HCT116 (cell line): ENCODE data around the gene BSCL2. TPM values are rescaled to one million over a fixed set of nuclear protein-coding genes. Genes with fewer than 3 reads are reported as not detected.

Experiments
- ATAC-seq: fragments of 200-7000 bp; cut with Tn5 transposase; 2 replicates; pipeline ENCODE4 v1.9.1; 2020; ENCODE audit warnings: mild to moderate bottlenecking, moderate library complexity
- BruUV-seq: library from RNA; stranded (reverse); fragments of 400-500 nt; replicated peaks from 2 replicates; lab custom pipeline; 2021; lab: Mats Ljungman, UMichigan
- CTCF ChIA-PET: fragments of 300-600 bp; sonication (Branson Sonifier 250); formaldehyde crosslinking; loops from one replicate; lab custom pipeline; 2021; ENCODE audit warnings: antibody characterized with exemption; lab: Charles Lee
- POLR2A ChIA-PET: fragments of 300-600, 350-600 bp; sonication (Branson Sonifier 250); formaldehyde crosslinking; loops from one replicate; lab custom pipeline; 2021; ENCODE audit warnings: antibody characterized with exemption; lab: Charles Lee
- RAD21 ChIA-PET, 2 experiments: fragments of 300-600 bp; sonication (Branson Sonifier 250); formaldehyde crosslinking; loops; one replicate each; lab custom pipeline; 2023; ENCODE audit warnings: low total read pairs in 2 of 2; ENCODE audit not compliant: uncharacterized antibody in 2 of 2, unreplicated experiment in 2 of 2, low non-redundant PET in 1 of 2; lab: Charles Lee
- DNase-seq: peaks from one replicate; pipeline ENCODE4 v3.0.0-alpha.2; 2010; ENCODE audit warnings: low read depth, low spot score
- H2AFZ ChIP-seq: fragments of 200-600 bp; shearing (Covaris generic), sonication (generic); 2 replicates; pipeline ENCODE4 v1.6.1; 2017; ENCODE audit warnings: low read depth, mixed run types, mixed read lengths, antibody characterized with exemption, low read length; ENCODE audit not compliant: poor library complexity, severe bottlenecking
- H3K27ac ChIP-seq: 2 replicates; pipeline ENCODE4 v1.5.1; 2012; ENCODE audit warnings: low read depth, low read length
- H3K27me3 ChIP-seq: fragments of 200-600 bp; sonication (generic); 2 replicates; pipeline ENCODE4 v1.6.1; 2016; ENCODE audit warnings: mixed run types, low read length, mixed read lengths; ENCODE audit not compliant: insufficient read depth
- H3K36me3 ChIP-seq, 2 experiments: fragments of 200-500 bp in 1 of 2; fragments of 200-600 bp in 1 of 2; sonication (Bioruptor generic) in 1 of 2; sonication (generic) in 1 of 2; 2 replicates each; pipeline versions ENCODE4 v1.5.1 to v1.6.1; 2014 to 2016; ENCODE audit warnings: low read length in 2 of 2, inconsistent platforms in 1 of 2, mixed read lengths in 1 of 2, mixed run types in 1 of 2; ENCODE audit not compliant: insufficient read depth in 2 of 2, control insufficient read depth in 1 of 2
- H3K4me1 ChIP-seq, 2 experiments: fragments of 200-600 bp in 1 of 2; sonication (generic) in 1 of 2; 2 replicates each; pipeline versions ENCODE4 v1.5.1 to v1.6.1; 2012 to 2017; ENCODE audit warnings: low read length in 2 of 2, inconsistent platforms in 1 of 2, mild to moderate bottlenecking in 1 of 2, mixed read lengths in 1 of 2, mixed run types in 1 of 2, moderate library complexity in 1 of 2; ENCODE audit not compliant: insufficient read depth in 2 of 2, control insufficient read depth in 1 of 2
- H3K4me2 ChIP-seq: fragments of 200-600 bp; sonication (generic); 2 replicates; pipeline ENCODE4 v1.6.1; 2017; ENCODE audit warnings: mixed run types, low read length, mixed read lengths
- H3K4me3 ChIP-seq, 2 experiments: fragments of 200-600 bp in 1 of 2; sonication (generic) in 1 of 2; replicated peaks in 1 of 2; 2 replicates each; pipeline ENCODE4 v1.5.1; 2011 to 2016; ENCODE audit warnings: low read length in 2 of 2, control low read depth in 1 of 2, low read depth in 1 of 2, mild to moderate bottlenecking in 1 of 2, mixed read lengths in 1 of 2, mixed run types in 1 of 2
- H3K79me2 ChIP-seq: fragments of 200-600 bp; sonication (generic); 2 replicates; pipeline ENCODE4 v1.6.1; 2017; ENCODE audit warnings: mild to moderate bottlenecking, mixed run types, low read length, moderate library complexity, mixed read lengths; ENCODE audit not compliant: insufficient read depth
- H3K9ac ChIP-seq: fragments of 200-600 bp; sonication (generic); 2 replicates; pipeline ENCODE4 v1.6.1; 2016; ENCODE audit warnings: low read length, mixed read lengths
- H3K9me2 ChIP-seq: fragments of 200-600 bp; sonication (generic), shearing (Covaris generic); 2 replicates; pipeline ENCODE4 v1.6.1; 2017; ENCODE audit warnings: mixed run types, mild to moderate bottlenecking, moderate library complexity; ENCODE audit not compliant: insufficient read depth
- H3K9me3 ChIP-seq, 2 experiments: fragments of 200-500 bp in 1 of 2; fragments of 200-600 bp in 1 of 2; sonication (Bioruptor generic) in 1 of 2; sonication (generic) in 1 of 2; 2 replicates each; pipeline ENCODE4 v1.6.1; 2014 to 2017; ENCODE audit warnings: low read length in 2 of 2, mixed read lengths in 2 of 2, inconsistent platforms in 1 of 2, low read depth in 1 of 2, mild to moderate bottlenecking in 1 of 2, mixed run types in 1 of 2, moderate library complexity in 1 of 2; ENCODE audit not compliant: control insufficient read depth in 1 of 2, insufficient read depth in 1 of 2
- H4K20me1 ChIP-seq: fragments of 200-600 bp; sonication (generic), shearing (Covaris generic); 2 replicates; pipeline ENCODE4 v1.6.1; 2017; ENCODE audit warnings: mixed run types, mild to moderate bottlenecking, moderate library complexity; ENCODE audit not compliant: insufficient read depth
- CBX3 ChIP-seq: IDR thresholded peaks from 2 replicates; pipeline ENCODE4 v1.6.1; 2012; ENCODE audit warnings: low read depth
- CEBPB ChIP-seq: IDR thresholded peaks from 2 replicates; pipeline ENCODE4 v1.6.1; 2012; ENCODE audit warnings: low read depth
- EGR1 ChIP-seq: IDR thresholded peaks from 2 replicates; pipeline ENCODE4 v1.6.1; 2012; ENCODE audit warnings: low read depth
- ELF1 ChIP-seq: IDR thresholded peaks from 2 replicates; pipeline ENCODE4 v1.6.1; 2012; ENCODE audit warnings: low read depth, borderline replicate concordance
- EZH2 ChIP-seq: fragments of 200-600 bp; sonication (generic); IDR thresholded peaks from 2 replicates; pipeline ENCODE4 v1.6.1; 2017; ENCODE audit warnings: antibody characterized with exemption, mixed run types
- EZH2phosphoT487 ChIP-seq: fragments of 200-600 bp; IDR thresholded peaks from 2 replicates; pipeline ENCODE4 v1.6.1; 2018; ENCODE audit warnings: antibody characterized with exemption, borderline replicate concordance
- FOSL1 ChIP-seq: IDR thresholded peaks from 2 replicates; pipeline ENCODE4 v1.6.1; 2012; ENCODE audit warnings: low read depth
- JUND ChIP-seq: IDR thresholded peaks from 2 replicates; pipeline ENCODE4 v1.6.1; 2012
- POLR2A ChIP-seq: IDR thresholded peaks from 2 replicates; pipeline ENCODE4 v1.7.0; 2011; ENCODE audit warnings: borderline replicate concordance; ENCODE audit not compliant: insufficient read depth, insufficient read length; ENCODE audit errors: extremely low read depth
- POLR2AphosphoS5 ChIP-seq: IDR thresholded peaks from 2 replicates; pipeline ENCODE4 v1.6.1; 2011; ENCODE audit warnings: mild to moderate bottlenecking, low read depth, low read length, moderate library complexity
- SP1 ChIP-seq: IDR thresholded peaks from 2 replicates; pipeline ENCODE4 v1.6.1; 2012; ENCODE audit warnings: low read depth
- SRF ChIP-seq: IDR thresholded peaks from 2 replicates; pipeline ENCODE4 v1.6.1; 2012; ENCODE audit warnings: low read depth
- TCF7L2 ChIP-seq: IDR thresholded peaks from 2 replicates; pipeline ENCODE4 v1.7.0; 2011; ENCODE audit warnings: borderline replicate concordance, inconsistent platforms; ENCODE audit not compliant: insufficient read depth, insufficient read length; ENCODE audit errors: extremely low read depth
- YY1 ChIP-seq: IDR thresholded peaks from 2 replicates; pipeline ENCODE4 v1.6.1; 2011; ENCODE audit warnings: low read length, low read depth, moderate library complexity, mild to moderate bottlenecking; ENCODE audit not compliant: insufficient replicate concordance; ENCODE audit errors: extremely low read depth
- ZNF274 ChIP-seq: fragments of 200-500 bp; sonication (Bioruptor generic); IDR thresholded peaks from 2 replicates; pipeline ENCODE4 v1.6.1; 2014; ENCODE audit warnings: mild to moderate bottlenecking, low read depth, low read length, inconsistent platforms
- intact Hi-C: fragments of 100-400 bp; cut with micrococcal nuclease; formaldehyde crosslinking; loops from 2 replicates; pipeline ENCODE4 v1.10.0; 2022
- total RNA-seq: library from RNA; stranded (reverse); gene quantifications from one replicate; pipeline ENCODE4 v1.2.1, GENCODE V29; 2021; ENCODE audit not compliant: unreplicated experiment
- TF ChIP-seq, protein P1 (sequence below): IDR thresholded peaks from 2 replicates; pipeline ENCODE4 v1.6.1; 2011; ENCODE audit warnings: mild to moderate bottlenecking, low read length, moderate library complexity; ENCODE audit not compliant: insufficient replicate concordance; ENCODE audit errors: extremely low read depth
- TF ChIP-seq, protein P2 (sequence below): IDR thresholded peaks from 2 replicates; pipeline ENCODE4 v1.6.1; 2012; ENCODE audit warnings: low read depth
- TF ChIP-seq, protein P3 (sequence below), 3 experiments: fragments of 200-600 bp in 1 of 3; sonication (generic) in 1 of 3; IDR thresholded peaks in 2 of 3; conservative IDR thresholded peaks in 1 of 3; 2 replicates each; pipeline ENCODE4 v1.5.1; 2012 to 2017; ENCODE audit warnings: low read depth in 2 of 3, low read length in 2 of 3, antibody characterized with exemption in 1 of 3, borderline replicate concordance in 1 of 3, control low read depth in 1 of 3, mild to moderate bottlenecking in 1 of 3, mixed read lengths in 1 of 3, mixed run types in 1 of 3, moderate library complexity in 1 of 3; ENCODE audit not compliant: insufficient read depth in 1 of 3

BSCL2 gene
- total RNA-seq, 1 experiment from 2014 or later, result 62.0 TPM

DNA sequence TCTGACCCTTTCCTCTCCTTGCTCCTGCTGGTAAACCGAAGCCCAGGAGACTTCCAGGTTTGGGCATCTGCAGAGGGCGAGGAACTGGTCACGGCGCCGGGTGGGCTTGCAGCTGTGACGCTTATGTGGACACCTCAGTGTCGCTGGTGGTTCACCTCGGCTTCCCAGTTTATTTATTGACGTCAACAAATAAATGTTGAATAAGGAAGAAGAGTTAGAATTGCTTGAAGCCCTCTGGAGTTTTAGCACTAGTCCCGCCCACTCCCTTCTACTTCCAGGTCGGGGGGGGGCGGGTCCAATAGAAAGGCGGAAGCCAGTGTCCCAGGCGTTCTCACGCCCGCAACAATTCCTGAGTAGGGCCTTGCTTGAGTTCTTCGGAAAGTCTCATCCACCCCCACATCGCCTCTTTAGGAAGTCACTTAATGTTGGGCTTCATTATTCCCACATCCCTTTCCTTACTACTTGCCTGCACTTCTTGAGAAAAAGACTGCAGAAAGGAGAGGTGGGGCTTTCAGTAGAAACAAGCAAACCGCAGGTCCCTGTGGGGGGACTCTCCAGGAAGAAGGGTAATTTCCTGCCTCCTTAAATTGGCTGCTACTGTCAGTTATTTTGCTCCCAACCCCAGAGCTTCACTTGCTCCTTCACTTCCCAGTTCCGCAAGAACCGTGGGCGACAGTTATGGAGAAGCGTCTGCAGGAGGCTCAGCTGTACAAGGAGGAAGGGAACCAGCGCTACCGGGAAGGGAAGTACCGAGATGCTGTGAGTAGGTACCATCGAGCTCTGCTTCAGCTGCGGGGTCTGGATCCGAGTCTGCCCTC is 21.2 kb upstream of the BSCL2 start, which contains the start of gene TTC9C:
Gene TTC9C (plus strand): TSS at position 316 of the 818 bp plus-strand sequence. CDS start 363 bp downstream, at position 679.
- H3K4me1 ChIP-seq, result peaks cover 14 to 25% of the 10 kb centered on the region in 2 experiments
- peaks cover 6% of the 10 kb centered on the region; the same call in 1 of the 2 replicates for H4K20me1 ChIP-seq
- intact Hi-C loops, result loop anchor here (2.0 to 5.0 kb wide), 2 partner anchors 34 to 112 kb away; partner anchors contain the start of gene POLR2G
- ChIA-PET CTCF (interaction anchor here (1.0 to 2.5 kb wide), 4 partner anchors 22 to 133 kb away, joined by 3 to 7 read pairs (median 4); no protein-coding TSS in a partner anchor), POLR2A (interaction anchor here (0.9 to 4.3 kb wide), 13 partner anchors 22 to 155 kb away, joined by 3 to 59 read pairs (median 5); partner anchors contain the start of genes C11orf98, CSKMT, EEF1G and POLR2G), RAD21 (no interaction called here)
- peak; percentile 71 for DNase-seq
- H3K4me3 ChIP-seq, result peak within 1 kb of the TSS; percentile 98 to 100
- H3K9me3 ChIP-seq, result no peaks in the 10 kb centered on the region
- H3K79me2 ChIP-seq, result peaks cover 72% of the 10 kb centered on the region
- BruUV-seq, result TSS peak; percentile 81
- peak within 1 kb of the TSS; percentile 95 for H2AFZ ChIP-seq
- H3K4me2 ChIP-seq, result peak within 1 kb of the TSS; percentile 100
- H3K9ac ChIP-seq, result peak within 1 kb of the TSS; percentile 93
- H3K9me2 ChIP-seq, result no peaks in the 10 kb centered on the region
- ATAC-seq, result peak; percentile 53
- no peaks in the 10 kb centered on the region for H3K27me3 ChIP-seq
- H3K36me3 ChIP-seq, result peaks cover 18 to 24% of the 10 kb centered on the region in 2 experiments; a peak in 3 of 4 replicates
- H3K27ac ChIP-seq, result peak within 1 kb of the TSS; percentile 96
- TF ChIP-seq EGR1 (peak; percentile 81), CBX3 (no peak), YY1 (no peak), CEBPB (no peak), EZH2phosphoT487 (no peak), FOSL1 (no peak), ZNF274 (no peak), SP1 (peak; percentile 45), SRF (no peak; the same call in 1 of the 2 replicates), POLR2AphosphoS5 (peak; percentile 88), ELF1 (peak; percentile 82; the same call in 1 of the 2 replicates), TCF7L2 (no peak), EZH2 (no peak), JUND (no peak), POLR2A (peak; percentile 84)
- TF ChIP-seq, protein P1, sequence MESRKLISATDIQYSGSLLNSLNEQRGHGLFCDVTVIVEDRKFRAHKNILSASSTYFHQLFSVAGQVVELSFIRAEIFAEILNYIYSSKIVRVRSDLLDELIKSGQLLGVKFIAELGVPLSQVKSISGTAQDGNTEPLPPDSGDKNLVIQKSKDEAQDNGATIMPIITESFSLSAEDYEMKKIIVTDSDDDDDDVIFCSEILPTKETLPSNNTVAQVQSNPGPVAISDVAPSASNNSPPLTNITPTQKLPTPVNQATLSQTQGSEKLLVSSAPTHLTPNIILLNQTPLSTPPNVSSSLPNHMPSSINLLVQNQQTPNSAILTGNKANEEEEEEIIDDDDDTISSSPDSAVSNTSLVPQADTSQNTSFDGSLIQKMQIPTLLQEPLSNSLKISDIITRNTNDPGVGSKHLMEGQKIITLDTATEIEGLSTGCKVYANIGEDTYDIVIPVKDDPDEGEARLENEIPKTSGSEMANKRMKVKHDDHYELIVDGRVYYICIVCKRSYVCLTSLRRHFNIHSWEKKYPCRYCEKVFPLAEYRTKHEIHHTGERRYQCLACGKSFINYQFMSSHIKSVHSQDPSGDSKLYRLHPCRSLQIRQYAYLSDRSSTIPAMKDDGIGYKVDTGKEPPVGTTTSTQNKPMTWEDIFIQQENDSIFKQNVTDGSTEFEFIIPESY, result no peak
- TF ChIP-seq, protein P2, sequence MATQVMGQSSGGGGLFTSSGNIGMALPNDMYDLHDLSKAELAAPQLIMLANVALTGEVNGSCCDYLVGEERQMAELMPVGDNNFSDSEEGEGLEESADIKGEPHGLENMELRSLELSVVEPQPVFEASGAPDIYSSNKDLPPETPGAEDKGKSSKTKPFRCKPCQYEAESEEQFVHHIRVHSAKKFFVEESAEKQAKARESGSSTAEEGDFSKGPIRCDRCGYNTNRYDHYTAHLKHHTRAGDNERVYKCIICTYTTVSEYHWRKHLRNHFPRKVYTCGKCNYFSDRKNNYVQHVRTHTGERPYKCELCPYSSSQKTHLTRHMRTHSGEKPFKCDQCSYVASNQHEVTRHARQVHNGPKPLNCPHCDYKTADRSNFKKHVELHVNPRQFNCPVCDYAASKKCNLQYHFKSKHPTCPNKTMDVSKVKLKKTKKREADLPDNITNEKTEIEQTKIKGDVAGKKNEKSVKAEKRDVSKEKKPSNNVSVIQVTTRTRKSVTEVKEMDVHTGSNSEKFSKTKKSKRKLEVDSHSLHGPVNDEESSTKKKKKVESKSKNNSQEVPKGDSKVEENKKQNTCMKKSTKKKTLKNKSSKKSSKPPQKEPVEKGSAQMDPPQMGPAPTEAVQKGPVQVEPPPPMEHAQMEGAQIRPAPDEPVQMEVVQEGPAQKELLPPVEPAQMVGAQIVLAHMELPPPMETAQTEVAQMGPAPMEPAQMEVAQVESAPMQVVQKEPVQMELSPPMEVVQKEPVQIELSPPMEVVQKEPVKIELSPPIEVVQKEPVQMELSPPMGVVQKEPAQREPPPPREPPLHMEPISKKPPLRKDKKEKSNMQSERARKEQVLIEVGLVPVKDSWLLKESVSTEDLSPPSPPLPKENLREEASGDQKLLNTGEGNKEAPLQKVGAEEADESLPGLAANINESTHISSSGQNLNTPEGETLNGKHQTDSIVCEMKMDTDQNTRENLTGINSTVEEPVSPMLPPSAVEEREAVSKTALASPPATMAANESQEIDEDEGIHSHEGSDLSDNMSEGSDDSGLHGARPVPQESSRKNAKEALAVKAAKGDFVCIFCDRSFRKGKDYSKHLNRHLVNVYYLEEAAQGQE, result no peak
- TF ChIP-seq, protein P3, sequence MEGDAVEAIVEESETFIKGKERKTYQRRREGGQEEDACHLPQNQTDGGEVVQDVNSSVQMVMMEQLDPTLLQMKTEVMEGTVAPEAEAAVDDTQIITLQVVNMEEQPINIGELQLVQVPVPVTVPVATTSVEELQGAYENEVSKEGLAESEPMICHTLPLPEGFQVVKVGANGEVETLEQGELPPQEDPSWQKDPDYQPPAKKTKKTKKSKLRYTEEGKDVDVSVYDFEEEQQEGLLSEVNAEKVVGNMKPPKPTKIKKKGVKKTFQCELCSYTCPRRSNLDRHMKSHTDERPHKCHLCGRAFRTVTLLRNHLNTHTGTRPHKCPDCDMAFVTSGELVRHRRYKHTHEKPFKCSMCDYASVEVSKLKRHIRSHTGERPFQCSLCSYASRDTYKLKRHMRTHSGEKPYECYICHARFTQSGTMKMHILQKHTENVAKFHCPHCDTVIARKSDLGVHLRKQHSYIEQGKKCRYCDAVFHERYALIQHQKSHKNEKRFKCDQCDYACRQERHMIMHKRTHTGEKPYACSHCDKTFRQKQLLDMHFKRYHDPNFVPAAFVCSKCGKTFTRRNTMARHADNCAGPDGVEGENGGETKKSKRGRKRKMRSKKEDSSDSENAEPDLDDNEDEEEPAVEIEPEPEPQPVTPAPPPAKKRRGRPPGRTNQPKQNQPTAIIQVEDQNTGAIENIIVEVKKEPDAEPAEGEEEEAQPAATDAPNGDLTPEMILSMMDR (IDR thresholded peaks at IDR 0.05 in 2 of 3, conservative IDR thresholded peaks at IDR 0.05 in 1 of 3; ENCODE audit: borderline replicate concordance in 1 of 3, insufficient read depth in 1 of 3, low read depth in 2 of 3, low read length in 2 of 3), result no peak
